ENCODE data around the gene OBI1. TPM values are rescaled to one million over a fixed set of nuclear protein-coding genes. Genes with fewer than 3 reads are reported as not detected.

OBI1 gene
- total RNA-seq, 4 donors from 2014 or later: 5.8 to 14.7 (median 10.0) TPM

- DNase-seq (ENCODE audit: low spot score) (no peak), ATAC-seq (ENCODE audit: low FRiP score) (no peak)
- TF ChIP-seq CTCF (IDR thresholded peaks at IDR 0.05): no peak
Observed at GRCh38 chr13:78609464-78610205, 49.3 kb downstream of the OBI1 start.

- DNase-seq (ENCODE audit: low spot score): no peak
- no peak for TF ChIP-seq CTCF (IDR thresholded peaks at IDR 0.05)
- ATAC-seq (ENCODE audit: low FRiP score): no peak
Observed at GRCh38 chr13:78608688-78609463, 50.1 kb downstream of the OBI1 start.

GRCh38 chr13:78608252-78608687 is 50.7 kb downstream of the OBI1 start:
- TF ChIP-seq CTCF (IDR thresholded peaks at IDR 0.05): no peak
- DNase-seq (ENCODE audit: low spot score) (no peak), ATAC-seq (ENCODE audit: low FRiP score) (no peak)

- TF ChIP-seq CTCF (IDR thresholded peaks at IDR 0.05): no peak
- ATAC-seq (ENCODE audit: low FRiP score) (no peak), DNase-seq (ENCODE audit: low spot score) (no peak)
Observed at GRCh38 chr13:78607409-78608251, 51.3 kb downstream of the OBI1 start.

GRCh38 chr13:78606471-78607408 is 52.2 kb downstream of the OBI1 start:
- no peak for DNase-seq (ENCODE audit: low spot score)
- no peak for TF ChIP-seq CTCF (IDR thresholded peaks at IDR 0.05)
- no peak for ATAC-seq (ENCODE audit: low FRiP score)
